DOHH2 (cell line): ENCODE results near the gene SIK2.

ENCODE experiments used
- H3F3A ChIP-seq: fragments of 200-600 bp; sonication (generic), shearing (Covaris generic); 2 replicates; pipeline ENCODE4 v1.6.0; 2016; ENCODE audit warnings: antibody characterized with exemption, mild to moderate bottlenecking; ENCODE audit not compliant: control insufficient read depth, insufficient read depth
- H3K27ac ChIP-seq: fragments of 200-600 bp; sonication (generic); 2 replicates; pipeline ENCODE4 v1.5.1; 2014; ENCODE audit warnings: low read depth, mild to moderate bottlenecking, low read length, moderate library complexity
- H3K27me3 ChIP-seq: fragments of 200-600 bp; sonication (generic); 2 replicates; pipeline ENCODE4 v1.6.1; 2014; ENCODE audit warnings: mild to moderate bottlenecking, low read length, mixed read lengths; ENCODE audit not compliant: control insufficient read depth
- H3K36me3 ChIP-seq: fragments of 200-600 bp; sonication (generic); 2 replicates; pipeline ENCODE4 v1.6.1; 2014; ENCODE audit warnings: mild to moderate bottlenecking, low read length, moderate library complexity, mixed read lengths; ENCODE audit not compliant: control insufficient read depth
- H3K4me1 ChIP-seq: fragments of 200-600 bp; sonication (generic); 2 replicates; pipeline ENCODE4 v1.6.1; 2014; ENCODE audit warnings: mild to moderate bottlenecking, low read length, mixed read lengths; ENCODE audit not compliant: control insufficient read depth
- H3K4me2 ChIP-seq: fragments of 200-600 bp; sonication (generic); 2 replicates; pipeline ENCODE4 v1.6.0; 2014; ENCODE audit warnings: mild to moderate bottlenecking, low read length, moderate library complexity
- H3K4me3 ChIP-seq: fragments of 200-600 bp; sonication (generic); 2 replicates; pipeline ENCODE4 v1.5.1; 2014; ENCODE audit warnings: mild to moderate bottlenecking, low read length, mixed read lengths
- H3K79me2 ChIP-seq: fragments of 200-600 bp; sonication (generic); 2 replicates; pipeline ENCODE4 v1.6.1; 2014; ENCODE audit warnings: mild to moderate bottlenecking, low read length, mixed read lengths; ENCODE audit not compliant: control insufficient read depth
- H3K9me2 ChIP-seq: fragments of 200-600 bp; sonication (generic); replicated peaks from 2 replicates; pipeline ENCODE4 v1.6.1; 2014; ENCODE audit warnings: mild to moderate bottlenecking, low read length, mixed read lengths; ENCODE audit not compliant: control insufficient read depth
- H3K9me3 ChIP-seq: fragments of 200-600 bp; sonication (generic); 2 replicates; pipeline ENCODE4 v1.6.1; 2014; ENCODE audit warnings: antibody characterized with exemption, low read length, mixed read lengths; ENCODE audit not compliant: control insufficient read depth, insufficient read depth
- H4K20me1 ChIP-seq: fragments of 200-600 bp; sonication (generic); 2 replicates; pipeline ENCODE4 v1.6.0; 2014; ENCODE audit warnings: low read depth, mild to moderate bottlenecking, antibody characterized with exemption, low read length, moderate library complexity; ENCODE audit not compliant: control insufficient read depth, insufficient read depth
- EZH2phosphoT487 ChIP-seq: fragments of 200-600 bp; sonication (generic); IDR thresholded peaks from 2 replicates; pipeline ENCODE4 v1.6.1; 2017; ENCODE audit warnings: borderline replicate concordance, mild to moderate bottlenecking, antibody characterized with exemption, low read length, moderate library complexity, mixed read lengths
- TF ChIP-seq, protein P1 (sequence below): fragments of 200-600 bp; sonication (generic); IDR thresholded peaks from one replicate; pipeline ENCODE4 v1.5.1; 2014; ENCODE audit warnings: antibody characterized with exemption, mild to moderate bottlenecking, low read depth, low read length; ENCODE audit not compliant: poor library complexity, severe bottlenecking

SIK2 gene

GRCh38 chr11:111729071-111729830 lies 127.0 kb downstream of the SIK2 start:
- Histone ChIP-seq H3K4me1 (no peaks in the 10 kb centered on the region), H4K20me1 (no peaks in the 10 kb centered on the region; the same call in 1 of the 2 replicates), H3K27ac (no peak overlapping the region), H3F3A (no peaks in the 10 kb centered on the region), H3K9me3 (no peaks in the 10 kb centered on the region), H3K4me3 (no peak overlapping the region), H3K4me2 (no peak overlapping the region), H3K27me3 (no peaks in the 10 kb centered on the region), H3K79me2 (no peaks in the 10 kb centered on the region), H3K9me2 (no peaks in the 10 kb centered on the region), H3K36me3 (peaks cover 28% of the 10 kb centered on the region)
- TF ChIP-seq, protein P1, sequence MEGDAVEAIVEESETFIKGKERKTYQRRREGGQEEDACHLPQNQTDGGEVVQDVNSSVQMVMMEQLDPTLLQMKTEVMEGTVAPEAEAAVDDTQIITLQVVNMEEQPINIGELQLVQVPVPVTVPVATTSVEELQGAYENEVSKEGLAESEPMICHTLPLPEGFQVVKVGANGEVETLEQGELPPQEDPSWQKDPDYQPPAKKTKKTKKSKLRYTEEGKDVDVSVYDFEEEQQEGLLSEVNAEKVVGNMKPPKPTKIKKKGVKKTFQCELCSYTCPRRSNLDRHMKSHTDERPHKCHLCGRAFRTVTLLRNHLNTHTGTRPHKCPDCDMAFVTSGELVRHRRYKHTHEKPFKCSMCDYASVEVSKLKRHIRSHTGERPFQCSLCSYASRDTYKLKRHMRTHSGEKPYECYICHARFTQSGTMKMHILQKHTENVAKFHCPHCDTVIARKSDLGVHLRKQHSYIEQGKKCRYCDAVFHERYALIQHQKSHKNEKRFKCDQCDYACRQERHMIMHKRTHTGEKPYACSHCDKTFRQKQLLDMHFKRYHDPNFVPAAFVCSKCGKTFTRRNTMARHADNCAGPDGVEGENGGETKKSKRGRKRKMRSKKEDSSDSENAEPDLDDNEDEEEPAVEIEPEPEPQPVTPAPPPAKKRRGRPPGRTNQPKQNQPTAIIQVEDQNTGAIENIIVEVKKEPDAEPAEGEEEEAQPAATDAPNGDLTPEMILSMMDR = no peak
- TF ChIP-seq EZH2phosphoT487 = no peak

GRCh38 chr11:111729831-111730311 lies 127.6 kb downstream of the SIK2 start:
- no peaks in the 10 kb centered on the region for H3K4me1 ChIP-seq
- H4K20me1 ChIP-seq = no peaks in the 10 kb centered on the region; the same call in 1 of the 2 replicates
- TF ChIP-seq, protein P1 = no peak
- TF ChIP-seq EZH2phosphoT487 = no peak
- no peak overlapping the region for H3K27ac ChIP-seq
- no peaks in the 10 kb centered on the region for H3K79me2 ChIP-seq
- peaks cover 22% of the 10 kb centered on the region for H3K36me3 ChIP-seq
- no peaks in the 10 kb centered on the region for H3K9me2 ChIP-seq
- no peaks in the 10 kb centered on the region for H3K9me3 ChIP-seq
- H3F3A ChIP-seq = no peaks in the 10 kb centered on the region
- H3K4me2 ChIP-seq = no peak overlapping the region
- H3K4me3 ChIP-seq = no peak overlapping the region
- no peaks in the 10 kb centered on the region for H3K27me3 ChIP-seq

GRCh38 chr11:111730871-111731591 lies 128.8 kb downstream of the SIK2 start:
- TF ChIP-seq EZH2phosphoT487 = no peak
- TF ChIP-seq, protein P1 = no peak
- Histone ChIP-seq H3K9me2 (no peaks in the 10 kb centered on the region), H4K20me1 (no peaks in the 10 kb centered on the region; the same call in 1 of the 2 replicates), H3K4me1 (no peaks in the 10 kb centered on the region), H3K4me3 (no peak overlapping the region), H3K79me2 (no peaks in the 10 kb centered on the region), H3K27ac (no peak overlapping the region), H3K36me3 (peaks cover 13% of the 10 kb centered on the region), H3F3A (no peaks in the 10 kb centered on the region), H3K27me3 (no peaks in the 10 kb centered on the region), H3K4me2 (no peak overlapping the region), H3K9me3 (no peaks in the 10 kb centered on the region)
